NCI-H128 (cell line): Measurements from ENCODE around the gene LTO1.

Experiments
- DNase-seq: peaks from one replicate; lab custom pipeline; 2025; ENCODE audit not compliant: unreplicated experiment; lab: John Stamatoyannopoulos, UW

The LTO1 gene

GRCh38 chr11:69674886-69675714 is at the start of gene LTO1:
Gene LTO1, minus strand, starts transcription at chr11:69675353. Its CDS starts 114 bp downstream, at chr11:69675239.
- DNase-seq, result peak; percentile 70

GRCh38 chr11:69721745-69722144 is 46.6 kb upstream of the LTO1 start:
- DNase-seq, result no peak

GRCh38 chr11:69721106-69721505 is 46.0 kb upstream of the LTO1 start:
- no peak for DNase-seq

- DNase-seq, result no peak
These were observed 43.8 kb upstream of the LTO1 start for GRCh38 chr11:69718912-69719311.

- DNase-seq, result no peak
These were observed 43.0 kb upstream of the LTO1 start for GRCh38 chr11:69718147-69718546.

GRCh38 chr11:69716891-69717747 is 42.0 kb upstream of the LTO1 start:
- no peak for DNase-seq

GRCh38 chr11:69716099-69716498 is 40.9 kb upstream of the LTO1 start:
- no peak for DNase-seq

GRCh38 chr11:69715446-69715845 is 40.3 kb upstream of the LTO1 start:
- no peak for DNase-seq

GRCh38 chr11:69711822-69712801 is 37.0 kb upstream of the LTO1 start:
- no peak for DNase-seq

GRCh38 chr11:69708736-69709401 is 33.7 kb upstream of the LTO1 start:
- no peak for DNase-seq

- DNase-seq, result no peak
These were observed 32.0 kb upstream of the LTO1 start for GRCh38 chr11:69707176-69707575.

GRCh38 chr11:69705901-69706787 is 31.0 kb upstream of the LTO1 start:
- no peak for DNase-seq

- DNase-seq, result no peak
These were observed 30.2 kb upstream of the LTO1 start for GRCh38 chr11:69705351-69705811.

- no peak for DNase-seq
These were observed 29.5 kb upstream of the LTO1 start for GRCh38 chr11:69704508-69705253.

GRCh38 chr11:69703768-69704507 is 28.8 kb upstream of the LTO1 start, which contains the start of gene FGF19:
Gene FGF19, minus strand, starts transcription at chr11:69704022. Its CDS starts 146 bp downstream, at chr11:69703876.
- DNase-seq, result no peak

- DNase-seq, result no peak
These were observed 28.3 kb upstream of the LTO1 start for GRCh38 chr11:69703453-69703767.

- no peak for DNase-seq
These were observed 27.8 kb upstream of the LTO1 start for GRCh38 chr11:69702769-69703452.
